ENCODE data around the gene LGALS13.

- TF ChIP-seq LEF1 (IDR thresholded peaks at IDR 0.05; ENCODE audit: borderline replicate concordance), result no peak
- TF ChIP-seq CTBP1 (IDR thresholded peaks at IDR 0.05; ENCODE audit: borderline replicate concordance), result no peak
- no peak for TF ChIP-seq NFRKB (IDR thresholded peaks at IDR 0.05)
- TF ChIP-seq BHLHE40 (IDR thresholded peaks at IDR 0.05; ENCODE audit: borderline replicate concordance), result no peak
- no peak for TF ChIP-seq SP1 (IDR thresholded peaks at IDR 0.05)
- TF ChIP-seq ARNT (IDR thresholded peaks at IDR 0.05), result no peak
- no peak for TF ChIP-seq SUZ12 (IDR thresholded peaks at IDR 0.05)
- TF ChIP-seq ZNF384 (IDR thresholded peaks at IDR 0.05), result no peak
- TF ChIP-seq TARDBP (IDR thresholded peaks at IDR 0.05), result no peak
- TF ChIP-seq FOXA1 (IDR thresholded peaks at IDR 0.05), result no peak
- no peak for TF ChIP-seq ELF4 (IDR thresholded peaks at IDR 0.05)
- TF ChIP-seq FOXK2 (IDR thresholded peaks at IDR 0.05), result no peak
These were observed 45.6 kb downstream of the LGALS13 start for GRCh38 chr19:39647918-39648317.
